Central memory CD8-positive, alpha-beta T cell (primary cell): ENCODE measurements around the gene LAMB4.

Experiments
- ATAC-seq: fragments of 150-1000 bp; cut with Tn5 transposase; replicated peaks from 2 replicates; pipeline ENCODE4 v1.10.0; 2022; ENCODE audit warnings: mild to moderate bottlenecking, moderate FRiP score, moderate number of reproducible peaks; ENCODE audit not compliant: poor library complexity, severe bottlenecking; ENCODE audit errors: extremely low read depth
- DNase-seq, 2 donors: peaks; one replicate each; pipeline ENCODE4 v3.0.0; 2021; ENCODE audit warnings: low spot score in 2 of 2
- H3K27ac Mint-ChIP-seq: one replicate; pipeline ENCODE4 v1.8.0; 2022; ENCODE audit warnings: low read depth, mild to moderate bottlenecking, moderate library complexity, mixed read lengths
- H3K27me3 Mint-ChIP-seq: one replicate; pipeline ENCODE4 v1.8.0; 2022; ENCODE audit warnings: mixed read lengths
- H3K36me3 Mint-ChIP-seq: one replicate; pipeline ENCODE4 v1.8.0; 2022; ENCODE audit warnings: mild to moderate bottlenecking, moderate library complexity, mixed read lengths; ENCODE audit not compliant: insufficient read depth
- H3K4me1 Mint-ChIP-seq: one replicate; pipeline ENCODE4 v1.8.0; 2022; ENCODE audit warnings: mixed read lengths
- H3K4me3 Mint-ChIP-seq: one replicate; pipeline ENCODE4 v1.8.0; 2022; ENCODE audit warnings: mild to moderate bottlenecking, moderate library complexity, mixed read lengths
- H3K9me3 Mint-ChIP-seq: one replicate; pipeline ENCODE4 v1.8.0; 2022; ENCODE audit warnings: mixed read lengths

LAMB4 gene, protein sequence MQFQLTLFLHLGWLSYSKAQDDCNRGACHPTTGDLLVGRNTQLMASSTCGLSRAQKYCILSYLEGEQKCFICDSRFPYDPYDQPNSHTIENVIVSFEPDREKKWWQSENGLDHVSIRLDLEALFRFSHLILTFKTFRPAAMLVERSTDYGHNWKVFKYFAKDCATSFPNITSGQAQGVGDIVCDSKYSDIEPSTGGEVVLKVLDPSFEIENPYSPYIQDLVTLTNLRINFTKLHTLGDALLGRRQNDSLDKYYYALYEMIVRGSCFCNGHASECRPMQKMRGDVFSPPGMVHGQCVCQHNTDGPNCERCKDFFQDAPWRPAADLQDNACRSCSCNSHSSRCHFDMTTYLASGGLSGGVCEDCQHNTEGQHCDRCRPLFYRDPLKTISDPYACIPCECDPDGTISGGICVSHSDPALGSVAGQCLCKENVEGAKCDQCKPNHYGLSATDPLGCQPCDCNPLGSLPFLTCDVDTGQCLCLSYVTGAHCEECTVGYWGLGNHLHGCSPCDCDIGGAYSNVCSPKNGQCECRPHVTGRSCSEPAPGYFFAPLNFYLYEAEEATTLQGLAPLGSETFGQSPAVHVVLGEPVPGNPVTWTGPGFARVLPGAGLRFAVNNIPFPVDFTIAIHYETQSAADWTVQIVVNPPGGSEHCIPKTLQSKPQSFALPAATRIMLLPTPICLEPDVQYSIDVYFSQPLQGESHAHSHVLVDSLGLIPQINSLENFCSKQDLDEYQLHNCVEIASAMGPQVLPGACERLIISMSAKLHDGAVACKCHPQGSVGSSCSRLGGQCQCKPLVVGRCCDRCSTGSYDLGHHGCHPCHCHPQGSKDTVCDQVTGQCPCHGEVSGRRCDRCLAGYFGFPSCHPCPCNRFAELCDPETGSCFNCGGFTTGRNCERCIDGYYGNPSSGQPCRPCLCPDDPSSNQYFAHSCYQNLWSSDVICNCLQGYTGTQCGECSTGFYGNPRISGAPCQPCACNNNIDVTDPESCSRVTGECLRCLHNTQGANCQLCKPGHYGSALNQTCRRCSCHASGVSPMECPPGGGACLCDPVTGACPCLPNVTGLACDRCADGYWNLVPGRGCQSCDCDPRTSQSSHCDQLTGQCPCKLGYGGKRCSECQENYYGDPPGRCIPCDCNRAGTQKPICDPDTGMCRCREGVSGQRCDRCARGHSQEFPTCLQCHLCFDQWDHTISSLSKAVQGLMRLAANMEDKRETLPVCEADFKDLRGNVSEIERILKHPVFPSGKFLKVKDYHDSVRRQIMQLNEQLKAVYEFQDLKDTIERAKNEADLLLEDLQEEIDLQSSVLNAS (N-terminal part only)

DNA sequence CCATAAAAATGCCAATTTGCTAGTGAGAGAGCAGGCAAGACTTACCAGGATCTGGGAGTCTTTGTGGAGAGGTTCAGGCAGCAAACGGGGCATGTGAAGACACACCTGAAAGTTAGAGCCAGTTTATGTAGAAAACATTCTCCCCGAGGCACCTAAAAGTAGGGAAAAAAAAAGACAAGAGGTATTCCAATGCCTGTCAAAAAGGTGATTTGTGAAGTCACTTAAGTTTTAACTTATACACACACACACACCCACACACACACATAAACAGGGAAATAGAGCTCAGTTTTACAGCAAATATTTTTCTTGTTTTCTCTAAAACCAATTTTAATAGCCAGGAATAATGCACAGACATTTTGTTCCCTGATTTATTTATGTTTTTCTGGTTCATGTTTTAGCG, at the start of gene LAMB4:
Gene LAMB4 (minus strand): TSS at position 101 of the 400 bp plus-strand sequence. CDS start 7,197 bp downstream, outside the sequence.
- Mint-ChIP-seq H3K9me3 (no peaks in the 10 kb centered on the region), H3K4me1 (peaks cover 6% of the 10 kb centered on the region)

DNA sequence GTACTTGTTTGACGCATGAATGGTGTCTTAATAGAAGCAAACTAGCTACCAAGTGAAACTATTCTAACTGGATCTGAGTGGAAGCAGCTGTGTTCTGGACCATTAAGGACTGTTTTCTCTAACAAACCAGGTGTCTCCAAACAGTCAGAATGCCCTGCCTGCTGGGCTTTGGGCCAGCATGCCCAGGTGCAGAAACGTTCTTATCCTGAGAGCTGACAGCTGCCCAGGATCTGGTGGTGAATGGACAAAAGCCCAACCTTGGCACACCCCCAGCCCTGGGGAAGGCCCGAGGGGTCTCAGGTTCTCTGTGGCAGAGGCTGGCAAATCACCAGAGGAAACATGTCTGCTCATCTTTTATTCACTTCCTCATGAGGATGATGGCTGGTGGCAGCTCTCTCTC, 48.2 kb upstream of the LAMB4 start:
- H3K4me3 Mint-ChIP-seq: no peak overlapping the region
- peaks cover 19% of the 10 kb centered on the region for H3K27me3 Mint-ChIP-seq
- no peaks in the 10 kb centered on the region for H3K9me3 Mint-ChIP-seq
- H3K4me1 Mint-ChIP-seq: no peaks in the 10 kb centered on the region
- ATAC-seq (no peak), DNase-seq (no peak)
- H3K27ac Mint-ChIP-seq: no peak overlapping the region
- no peaks in the 10 kb centered on the region for H3K36me3 Mint-ChIP-seq

More for the DNA sequence above, at the start of gene LAMB4:
- Mint-ChIP-seq H3K27me3 (peaks cover 7% of the 10 kb centered on the region), H3K36me3 (no peaks in the 10 kb centered on the region), H3K4me3 (no peak within 1 kb of the TSS), H3K27ac (no peak within 1 kb of the TSS)
- ATAC-seq (no peak), DNase-seq (no peak)

DNA sequence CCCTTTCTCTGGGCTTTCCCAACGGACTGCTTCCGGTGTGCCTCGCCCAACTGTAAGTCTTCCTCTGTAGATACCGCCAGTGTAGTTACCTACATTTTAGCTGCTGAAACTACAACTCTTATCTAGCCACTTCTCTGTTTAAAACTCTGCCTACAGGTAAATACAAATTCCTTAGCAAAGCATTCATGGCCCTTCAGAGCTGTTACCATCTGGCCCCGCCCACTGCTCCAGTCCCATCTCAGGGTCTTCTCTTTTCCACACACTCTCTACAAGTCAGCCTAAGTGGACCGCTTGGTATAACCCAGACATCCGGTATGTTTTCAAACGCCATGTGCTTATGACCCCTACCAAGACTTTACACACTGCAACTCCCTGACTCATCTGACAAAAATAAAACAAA, 41.0 kb upstream of the LAMB4 start:
- no peak overlapping the region for H3K27ac Mint-ChIP-seq
- H3K36me3 Mint-ChIP-seq: no peaks in the 10 kb centered on the region
- peaks cover 9% of the 10 kb centered on the region for H3K27me3 Mint-ChIP-seq
- H3K4me1 Mint-ChIP-seq: no peaks in the 10 kb centered on the region
- H3K4me3 Mint-ChIP-seq: no peak overlapping the region
- no peaks in the 10 kb centered on the region for H3K9me3 Mint-ChIP-seq
- no peak for DNase-seq
- ATAC-seq: no peak

DNA sequence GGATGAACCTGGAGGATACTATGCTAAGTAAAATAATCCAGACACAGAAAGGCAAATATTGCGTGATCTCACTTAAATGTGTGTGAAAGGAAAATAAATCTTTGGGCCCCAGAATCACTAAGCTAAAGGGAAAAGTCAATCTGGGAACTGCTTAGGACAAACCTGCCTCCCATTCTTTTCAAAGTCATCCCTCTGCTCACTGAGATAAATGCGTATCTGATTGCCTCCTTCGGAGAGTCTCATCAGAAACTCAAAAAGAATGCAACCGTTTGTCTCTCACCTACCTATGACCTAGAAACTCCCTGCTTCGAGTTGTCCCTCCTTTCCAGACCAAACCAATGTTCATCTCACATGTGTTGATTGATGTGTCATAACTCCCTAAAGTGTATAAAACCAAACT, 40.1 kb upstream of the LAMB4 start:
- DNase-seq: no peak
- no peaks in the 10 kb centered on the region for H3K36me3 Mint-ChIP-seq
- no peak overlapping the region for H3K27ac Mint-ChIP-seq
- peaks cover 9% of the 10 kb centered on the region for H3K27me3 Mint-ChIP-seq
- H3K4me3 Mint-ChIP-seq: no peak overlapping the region
- no peak for ATAC-seq
- no peaks in the 10 kb centered on the region for H3K9me3 Mint-ChIP-seq
- H3K4me1 Mint-ChIP-seq: no peaks in the 10 kb centered on the region

DNA sequence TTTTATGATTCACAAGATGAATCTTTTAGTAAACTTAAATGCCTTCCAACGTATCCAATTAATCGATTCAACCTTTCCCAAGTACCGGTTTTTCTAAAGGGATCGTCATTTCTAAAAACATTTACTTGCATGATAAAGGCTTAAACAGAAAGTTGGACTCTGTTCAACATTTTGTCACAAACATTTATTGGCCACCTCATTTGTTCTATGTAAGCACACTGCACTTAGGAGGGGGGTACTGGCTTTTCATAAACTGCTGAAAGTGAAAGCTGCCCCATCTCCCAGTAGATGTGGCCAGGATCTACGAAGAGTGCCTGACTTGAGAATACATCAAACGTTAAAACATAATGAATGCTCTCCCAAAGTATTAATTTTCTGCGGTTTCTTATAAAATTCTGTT, 37.3 kb upstream of the LAMB4 start:
- DNase-seq (no peak), ATAC-seq (no peak)
- H3K4me1 Mint-ChIP-seq: no peaks in the 10 kb centered on the region

DNA sequence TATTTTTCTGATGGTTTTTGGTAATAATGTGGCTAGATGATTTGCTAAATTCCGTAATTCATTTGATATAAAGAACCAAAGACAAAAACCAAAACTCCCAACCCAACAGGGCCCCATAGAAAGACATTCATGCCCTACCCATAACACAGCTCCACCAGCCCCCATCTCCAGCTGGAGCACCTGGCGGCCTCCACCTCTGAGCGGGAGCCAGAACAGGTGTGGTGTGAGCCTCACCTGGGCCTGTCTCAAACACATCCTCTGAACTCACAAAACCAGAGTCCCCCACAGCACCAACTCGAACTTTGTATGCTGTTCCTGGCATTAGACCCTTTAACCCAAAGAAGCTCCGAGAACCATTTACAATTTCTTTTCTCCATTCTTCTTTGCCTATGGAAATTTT, 36.5 kb upstream of the LAMB4 start:
- H3K4me3 Mint-ChIP-seq: no peak overlapping the region
- H3K4me1 Mint-ChIP-seq: no peaks in the 10 kb centered on the region
- no peaks in the 10 kb centered on the region for H3K9me3 Mint-ChIP-seq
- DNase-seq (no peak), ATAC-seq (no peak)
- no peak overlapping the region for H3K27ac Mint-ChIP-seq
- no peaks in the 10 kb centered on the region for H3K27me3 Mint-ChIP-seq
- no peaks in the 10 kb centered on the region for H3K36me3 Mint-ChIP-seq

More for the DNA sequence above, 37.3 kb upstream of the LAMB4 start:
- no peaks in the 10 kb centered on the region for H3K36me3 Mint-ChIP-seq
- H3K27ac Mint-ChIP-seq: no peak overlapping the region
- H3K27me3 Mint-ChIP-seq: no peaks in the 10 kb centered on the region
- H3K9me3 Mint-ChIP-seq: no peaks in the 10 kb centered on the region
- H3K4me3 Mint-ChIP-seq: no peak overlapping the region

DNA sequence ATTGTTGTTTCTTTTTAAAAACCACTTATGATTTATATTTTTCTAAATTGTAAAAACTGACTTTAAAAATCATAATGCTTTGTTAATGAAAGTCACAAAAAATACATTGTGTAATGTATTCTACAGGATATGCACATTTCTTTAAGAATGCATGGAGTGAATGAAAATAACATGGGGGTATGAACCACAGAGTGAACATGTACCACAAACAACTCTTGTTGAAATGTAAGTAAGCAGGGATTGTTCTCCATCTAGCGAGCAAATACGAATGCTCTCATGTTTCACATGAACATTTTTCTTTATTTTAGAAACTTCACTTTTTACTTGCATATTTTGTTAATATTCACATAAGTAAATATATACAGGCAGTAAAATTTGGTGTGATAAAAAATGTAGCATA, 35.6 kb upstream of the LAMB4 start:
- no peak overlapping the region for H3K4me3 Mint-ChIP-seq
- H3K9me3 Mint-ChIP-seq: no peaks in the 10 kb centered on the region
- H3K36me3 Mint-ChIP-seq: no peaks in the 10 kb centered on the region
- DNase-seq: no peak
- no peaks in the 10 kb centered on the region for H3K27me3 Mint-ChIP-seq
- no peaks in the 10 kb centered on the region for H3K4me1 Mint-ChIP-seq
- no peak for ATAC-seq
- H3K27ac Mint-ChIP-seq: no peak overlapping the region

DNA sequence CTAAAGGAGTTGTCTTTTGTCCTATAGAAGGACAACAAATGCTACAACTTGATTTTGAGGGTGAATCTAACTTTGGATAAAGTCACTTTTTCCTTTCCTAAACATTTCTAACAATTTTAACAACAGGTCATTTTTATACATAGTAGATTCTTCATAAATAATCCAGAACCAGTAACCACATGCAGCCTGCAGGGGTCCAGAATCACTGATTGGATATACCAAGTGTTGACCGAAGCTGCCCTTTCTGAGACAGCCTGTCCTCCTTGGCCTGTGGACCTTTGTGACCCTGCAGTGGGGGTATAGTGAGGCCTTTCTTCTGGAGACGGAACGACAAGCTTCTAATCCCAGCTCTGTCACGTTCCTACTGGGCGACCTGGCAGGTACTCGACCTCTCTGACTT, 34.8 kb upstream of the LAMB4 start:
- Mint-ChIP-seq H3K9me3 (no peaks in the 10 kb centered on the region), H3K36me3 (no peaks in the 10 kb centered on the region), H3K4me1 (no peaks in the 10 kb centered on the region), H3K27me3 (no peaks in the 10 kb centered on the region), H3K27ac (no peak overlapping the region), H3K4me3 (no peak overlapping the region)
- ATAC-seq: no peak
- DNase-seq: no peak

DNA sequence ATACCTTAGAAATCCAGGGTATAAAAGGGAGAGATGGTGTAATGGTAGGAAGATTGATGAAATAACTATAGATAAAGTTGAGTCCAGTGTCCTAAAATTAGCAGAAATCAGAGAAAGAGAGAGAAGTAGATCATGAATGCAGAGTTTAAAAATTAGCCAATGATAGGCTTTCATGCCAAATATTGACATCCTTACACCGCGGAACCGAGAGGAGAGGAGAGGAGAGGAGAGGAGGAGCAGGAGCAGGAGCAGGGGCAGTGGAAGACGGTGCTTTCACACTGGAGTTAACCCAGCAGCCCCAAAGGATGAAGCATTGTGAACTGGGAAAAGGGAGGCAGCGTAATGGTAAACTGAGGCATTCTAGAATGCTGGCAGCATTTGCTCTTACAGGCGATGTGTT, 34.2 kb upstream of the LAMB4 start:
- Mint-ChIP-seq H3K27ac (no peak overlapping the region), H3K9me3 (no peaks in the 10 kb centered on the region), H3K27me3 (no peaks in the 10 kb centered on the region), H3K4me1 (no peaks in the 10 kb centered on the region), H3K4me3 (no peak overlapping the region), H3K36me3 (no peaks in the 10 kb centered on the region)
- DNase-seq (no peak), ATAC-seq (no peak)

DNA sequence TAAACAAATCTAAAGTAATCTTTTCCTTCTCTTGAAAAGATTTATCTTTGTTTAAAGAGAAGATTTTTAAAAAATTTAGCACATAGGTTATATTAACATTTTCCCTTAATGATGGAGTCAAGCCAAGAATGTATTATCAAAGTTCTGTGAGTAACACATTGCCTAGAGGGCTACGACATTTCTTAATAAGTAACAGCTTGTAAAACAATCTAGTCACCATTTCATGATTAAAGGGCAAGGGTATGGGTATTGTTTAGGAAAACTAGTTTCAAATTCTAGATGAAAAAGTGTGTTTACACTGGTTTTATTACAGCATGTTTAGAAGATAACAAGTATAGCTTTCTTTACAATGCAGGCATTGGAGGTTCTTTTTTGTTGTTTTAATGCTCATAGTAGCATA, 28.6 kb upstream of the LAMB4 start:
- DNase-seq (no peak), ATAC-seq (no peak)
- Mint-ChIP-seq H3K4me1 (no peaks in the 10 kb centered on the region), H3K27ac (no peak overlapping the region), H3K36me3 (no peaks in the 10 kb centered on the region), H3K27me3 (peaks cover 8% of the 10 kb centered on the region), H3K4me3 (no peak overlapping the region), H3K9me3 (no peaks in the 10 kb centered on the region)

DNA sequence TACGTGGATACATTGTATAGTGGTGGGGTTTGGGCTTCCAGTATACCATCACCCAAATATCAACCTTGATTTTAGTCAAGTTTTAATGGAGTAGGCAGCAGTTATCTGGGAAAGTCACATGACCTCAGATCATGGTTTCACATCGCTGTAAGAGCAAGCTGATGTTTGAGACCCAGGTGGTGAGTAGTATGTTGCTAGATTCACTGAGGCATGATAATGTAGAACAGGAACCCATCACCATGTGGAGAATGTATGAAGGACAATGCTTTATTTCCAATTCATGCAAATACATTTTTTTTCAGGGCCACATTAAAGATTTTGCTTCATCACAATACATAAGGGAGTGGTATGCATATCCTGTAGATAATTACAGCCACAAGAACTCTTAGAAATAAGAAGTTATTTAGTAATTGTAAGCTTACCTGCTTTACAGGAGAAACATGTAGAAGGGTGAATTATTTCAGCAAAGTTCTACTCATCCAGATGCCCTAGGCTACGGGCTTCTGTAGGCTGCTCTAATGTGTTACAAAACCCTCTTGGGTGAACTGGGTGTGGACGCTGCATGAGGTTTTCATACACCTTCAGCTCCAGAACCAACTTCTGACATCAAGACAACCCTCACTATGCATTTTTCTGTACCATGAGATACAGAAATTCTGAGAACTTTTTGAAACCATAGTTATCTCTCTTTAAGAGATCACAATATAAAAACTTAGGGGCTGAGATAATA, 27.6 kb upstream of the LAMB4 start:
- no peak for DNase-seq
- no peak overlapping the region for H3K4me3 Mint-ChIP-seq
- peaks cover 11% of the 10 kb centered on the region for H3K27me3 Mint-ChIP-seq
- H3K36me3 Mint-ChIP-seq: no peaks in the 10 kb centered on the region
- H3K27ac Mint-ChIP-seq: no peak overlapping the region
- no peak for ATAC-seq
- H3K9me3 Mint-ChIP-seq: no peaks in the 10 kb centered on the region
- no peaks in the 10 kb centered on the region for H3K4me1 Mint-ChIP-seq
